Fibroblast of lung (primary cell): ENCODE measurements around the gene RBMS1.

Experiments used
- EZH2 ChIP-seq: IDR thresholded peaks from 2 replicates; pipeline ENCODE4 v1.5.1; 2012; ENCODE audit warnings: low read length, control low read depth, mild to moderate bottlenecking; ENCODE audit errors: missing control alignments
- TF ChIP-seq, protein P1 (sequence below), 2 donors: IDR thresholded peaks in 1 of 2; conservative IDR thresholded peaks in 1 of 2; 1 replicate in 1 of 2; 2 replicates in 1 of 2; pipeline ENCODE4 v1.5.1; 2011 to 2012; ENCODE audit warnings: low read length in 2 of 2, control low read depth in 1 of 2, inconsistent platforms in 1 of 2, low read depth in 1 of 2, mild to moderate bottlenecking in 1 of 2

DNA sequence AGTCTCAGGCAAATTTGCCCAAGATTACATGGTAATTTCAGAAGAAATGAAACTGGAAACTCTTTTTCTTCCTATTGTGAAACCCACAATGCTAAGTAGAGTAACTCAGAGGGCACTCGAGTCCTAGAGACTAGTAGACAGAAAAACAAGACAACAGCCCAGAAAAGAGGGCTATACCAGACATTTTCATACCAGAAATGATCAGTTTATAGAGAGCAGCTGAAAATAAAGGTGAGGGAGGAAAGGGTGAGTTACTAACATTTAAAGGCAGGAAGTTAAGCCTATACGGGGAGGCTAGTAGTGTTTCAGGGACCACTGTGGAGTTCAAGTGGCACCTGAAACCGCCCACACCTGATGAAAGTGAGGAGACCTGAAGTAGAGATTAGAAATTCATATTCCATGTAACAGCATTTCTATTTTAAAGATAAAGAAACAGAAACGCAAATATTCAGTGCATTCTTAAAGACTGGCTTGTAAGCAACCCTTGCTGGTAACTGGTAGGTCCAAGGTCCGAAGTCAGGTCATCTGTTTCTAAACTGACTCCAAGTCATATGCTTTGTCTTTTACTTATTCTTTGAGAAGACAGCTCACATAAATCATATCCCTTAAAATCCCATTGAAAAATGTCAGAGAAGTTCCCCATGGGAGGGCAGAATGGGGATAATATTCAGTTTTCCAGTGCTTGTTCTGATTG, 148.4 kb downstream of the RBMS1 start:
- TF ChIP-seq EZH2: no peak
- TF ChIP-seq, protein P1, sequence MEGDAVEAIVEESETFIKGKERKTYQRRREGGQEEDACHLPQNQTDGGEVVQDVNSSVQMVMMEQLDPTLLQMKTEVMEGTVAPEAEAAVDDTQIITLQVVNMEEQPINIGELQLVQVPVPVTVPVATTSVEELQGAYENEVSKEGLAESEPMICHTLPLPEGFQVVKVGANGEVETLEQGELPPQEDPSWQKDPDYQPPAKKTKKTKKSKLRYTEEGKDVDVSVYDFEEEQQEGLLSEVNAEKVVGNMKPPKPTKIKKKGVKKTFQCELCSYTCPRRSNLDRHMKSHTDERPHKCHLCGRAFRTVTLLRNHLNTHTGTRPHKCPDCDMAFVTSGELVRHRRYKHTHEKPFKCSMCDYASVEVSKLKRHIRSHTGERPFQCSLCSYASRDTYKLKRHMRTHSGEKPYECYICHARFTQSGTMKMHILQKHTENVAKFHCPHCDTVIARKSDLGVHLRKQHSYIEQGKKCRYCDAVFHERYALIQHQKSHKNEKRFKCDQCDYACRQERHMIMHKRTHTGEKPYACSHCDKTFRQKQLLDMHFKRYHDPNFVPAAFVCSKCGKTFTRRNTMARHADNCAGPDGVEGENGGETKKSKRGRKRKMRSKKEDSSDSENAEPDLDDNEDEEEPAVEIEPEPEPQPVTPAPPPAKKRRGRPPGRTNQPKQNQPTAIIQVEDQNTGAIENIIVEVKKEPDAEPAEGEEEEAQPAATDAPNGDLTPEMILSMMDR (conservative IDR thresholded peaks at IDR 0.05 in 1 of 2, IDR thresholded peaks at IDR 0.05 in 1 of 2; ENCODE audit: low read depth in 1 of 2, low read length in 2 of 2): no peak
